NCI-H774 (cell line): ENCODE data around the gene SH3TC1.

Experiments used
- DNase-seq: peaks from one replicate; lab custom pipeline; 2025; lab: John Stamatoyannopoulos, UW

The SH3TC1 gene

GRCh38 chr4:8198906-8199593 is at the start of gene SH3TC1:
SH3TC1 (plus strand) TSS chr4:8199290; CDS start chr4:8205195, 5,905 bp downstream.
- DNase-seq = peak; percentile 40

GRCh38 chr4:8149664-8150063 is 49.4 kb upstream of the SH3TC1 start:
- no peak for DNase-seq

GRCh38 chr4:8150152-8151090 is 48.7 kb upstream of the SH3TC1 start:
- DNase-seq = no peak

- DNase-seq = no peak
Measured at GRCh38 chr4:8151165-8151650, 47.9 kb upstream of the SH3TC1 start.

GRCh38 chr4:8152090-8152864 is 46.8 kb upstream of the SH3TC1 start:
- DNase-seq = no peak

- DNase-seq = no peak
Measured at GRCh38 chr4:8152865-8153257, 46.2 kb upstream of the SH3TC1 start.

- no peak for DNase-seq
Measured at GRCh38 chr4:8153441-8153840, 45.6 kb upstream of the SH3TC1 start.

GRCh38 chr4:8155048-8155447 is 44.0 kb upstream of the SH3TC1 start:
- DNase-seq = no peak

GRCh38 chr4:8155660-8156421 is 43.2 kb upstream of the SH3TC1 start:
- DNase-seq = no peak

- DNase-seq = no peak
Measured at GRCh38 chr4:8156617-8157016, 42.5 kb upstream of the SH3TC1 start.

- no peak for DNase-seq
Measured at GRCh38 chr4:8157496-8157895, 41.6 kb upstream of the SH3TC1 start.

GRCh38 chr4:8157944-8158709 is 41.0 kb upstream of the SH3TC1 start:
- DNase-seq = no peak

- peak; percentile 96 for DNase-seq
Measured at GRCh38 chr4:8158710-8159536, 40.2 kb upstream of the SH3TC1 start, which contains the start of gene ABLIM2. ABLIM2 (minus strand) TSS chr4:8158813; CDS start chr4:8158689, 124 bp downstream.

- DNase-seq = no peak
Measured at GRCh38 chr4:8159537-8160232, 39.4 kb upstream of the SH3TC1 start.

- no peak for DNase-seq
Measured at GRCh38 chr4:8160233-8160560, 38.9 kb upstream of the SH3TC1 start.

- no peak for DNase-seq
Measured at GRCh38 chr4:8160572-8160971, 38.5 kb upstream of the SH3TC1 start.

- DNase-seq = no peak
Measured at GRCh38 chr4:8162625-8163024, 36.5 kb upstream of the SH3TC1 start.

GRCh38 chr4:8163026-8163425 is 36.1 kb upstream of the SH3TC1 start:
- no peak for DNase-seq
